NCI-H748 treated with DMSO at 0.1 percent for 48 hours (cell line): ENCODE data around the gene GIMAP5.
"Not testable (repeated sequence)": the region's sequence is repeated elsewhere in the genome, so short reads cannot be mapped to it uniquely, and the experiment has no call there.

Source experiments
- DNase-seq: peaks from one replicate; lab custom pipeline; 2025; lab: John Stamatoyannopoulos, UW

The GIMAP5 gene

GRCh38 chr7:150774131-150774530 lies 36.9 kb downstream of the GIMAP5 start:
- not testable (repeated sequence) for DNase-seq

- no peak for DNase-seq
These were observed 41.0 kb downstream of the GIMAP5 start for GRCh38 chr7:150778014-150778737.

DNA sequence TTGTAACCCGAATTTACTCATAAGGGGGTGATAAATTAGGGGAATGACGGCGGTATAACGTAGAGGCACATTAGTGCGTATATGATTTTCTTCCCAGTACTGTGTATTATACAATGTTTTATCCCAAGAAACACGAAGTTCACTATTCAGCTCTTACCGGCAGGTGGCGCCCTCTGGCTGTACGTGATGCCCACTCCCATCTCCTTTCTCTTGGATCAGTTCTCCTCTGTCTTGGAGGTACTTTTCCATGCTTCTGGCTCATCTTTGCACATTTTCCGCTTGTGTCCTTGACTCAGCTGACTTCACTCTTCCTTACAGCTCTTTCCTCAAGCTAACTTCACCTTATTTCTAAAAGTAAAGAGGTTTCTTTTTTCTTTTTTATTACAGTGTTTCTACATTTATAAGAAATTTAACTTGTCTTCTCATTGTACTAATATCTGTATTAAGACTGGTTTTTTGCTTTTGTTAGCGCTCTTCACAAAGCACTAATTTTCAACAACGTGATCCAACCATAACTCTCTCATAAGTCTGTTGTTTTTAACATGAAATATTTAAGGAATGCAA lies 41.6 kb downstream of the GIMAP5 start:
- DNase-seq, result peak; percentile 63

GRCh38 chr7:150780292-150780691 lies 43.1 kb downstream of the GIMAP5 start:
- DNase-seq, result no peak

DNA sequence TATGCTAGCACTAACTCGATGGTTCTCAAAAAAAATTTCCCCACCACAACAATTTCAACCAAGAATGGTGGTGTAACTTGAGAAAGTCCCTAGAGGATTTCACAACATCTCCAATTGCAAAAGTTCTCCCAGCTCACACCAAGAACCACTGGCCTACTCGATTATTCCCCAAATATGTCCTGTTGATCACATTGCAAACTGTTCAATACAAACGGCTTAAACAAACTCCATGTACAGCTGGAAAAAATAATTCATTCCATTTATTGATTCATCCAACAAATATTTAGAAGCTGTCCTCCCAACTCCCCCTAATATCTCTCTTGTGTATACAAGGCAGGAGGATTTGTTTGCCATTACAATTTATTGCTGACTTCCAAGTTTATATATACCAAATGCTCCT lies 43.9 kb downstream of the GIMAP5 start:
- no peak for DNase-seq

- no peak for DNase-seq
These were observed 44.7 kb downstream of the GIMAP5 start for GRCh38 chr7:150781961-150782360.

GRCh38 chr7:150784120-150784736 lies 47.0 kb downstream of the GIMAP5 start:
- DNase-seq, result no peak

DNA sequence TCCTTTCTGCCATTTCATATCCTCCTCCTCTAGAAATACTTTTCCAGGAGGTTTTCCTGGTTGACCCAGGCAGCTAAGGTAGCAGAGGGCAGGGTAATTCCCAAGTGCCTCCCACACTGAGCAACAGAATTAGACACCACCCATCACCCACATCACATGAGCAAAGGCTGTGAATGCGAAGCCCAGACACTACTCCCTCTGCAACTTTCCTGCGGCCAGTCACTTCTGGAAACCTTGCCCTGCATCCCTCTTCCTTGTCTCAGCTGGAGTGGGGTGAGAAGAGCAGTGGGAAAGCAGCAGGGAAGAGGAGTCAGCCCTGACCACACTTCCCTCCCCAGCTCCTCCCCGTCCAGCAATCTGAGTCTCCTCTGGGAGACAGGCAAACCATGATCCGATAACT lies 47.7 kb downstream of the GIMAP5 start:
- DNase-seq, result no peak

DNA sequence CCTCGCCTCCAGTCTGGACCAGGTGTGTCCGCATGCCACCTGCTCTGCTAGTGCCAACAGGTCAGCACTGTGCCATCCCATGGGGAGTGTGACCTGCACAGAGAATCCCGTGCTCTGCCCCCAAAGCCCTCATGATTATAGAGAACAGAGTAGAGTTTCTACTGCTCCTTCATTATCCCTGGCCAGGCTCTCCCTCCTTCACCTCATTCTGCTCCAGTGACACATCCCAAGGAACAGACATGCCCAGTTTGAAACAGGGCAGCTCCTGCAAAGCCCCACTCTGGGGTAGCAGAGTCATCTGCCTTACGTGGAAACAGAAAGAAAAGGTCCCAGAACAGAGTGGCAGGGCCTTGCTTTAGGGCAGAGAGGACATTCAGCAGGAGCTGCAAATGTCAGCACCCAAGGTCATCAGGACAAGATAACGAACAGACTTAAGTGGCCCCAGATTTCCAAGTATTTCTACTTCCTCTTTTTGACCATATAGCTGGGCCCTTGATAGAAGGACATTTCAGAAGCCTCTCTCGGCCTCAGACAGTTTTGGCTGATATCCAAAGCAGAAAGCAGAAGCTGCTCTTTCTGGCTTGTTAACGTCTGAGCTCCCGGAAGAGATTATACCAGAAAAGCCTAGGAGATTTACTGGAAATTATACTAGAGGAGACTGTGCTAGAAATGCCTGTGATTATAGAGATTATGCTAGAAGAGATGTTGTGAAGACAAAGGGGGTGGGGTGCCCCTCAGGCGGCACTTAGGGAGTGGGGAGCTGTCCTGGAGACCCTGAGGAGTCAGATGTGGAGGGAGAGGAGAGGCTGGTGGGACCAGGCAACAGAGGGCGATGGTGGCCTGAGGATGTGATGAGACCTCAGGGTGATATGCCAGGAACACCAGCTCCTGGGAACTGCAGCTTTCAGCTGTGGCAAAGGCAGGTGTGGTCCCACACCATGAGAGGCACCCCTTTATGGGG lies 50.4 kb downstream of the GIMAP5 start:
- no peak for DNase-seq

- no peak for DNase-seq
These were observed 51.5 kb downstream of the GIMAP5 start for GRCh38 chr7:150788474-150789269.

DNA sequence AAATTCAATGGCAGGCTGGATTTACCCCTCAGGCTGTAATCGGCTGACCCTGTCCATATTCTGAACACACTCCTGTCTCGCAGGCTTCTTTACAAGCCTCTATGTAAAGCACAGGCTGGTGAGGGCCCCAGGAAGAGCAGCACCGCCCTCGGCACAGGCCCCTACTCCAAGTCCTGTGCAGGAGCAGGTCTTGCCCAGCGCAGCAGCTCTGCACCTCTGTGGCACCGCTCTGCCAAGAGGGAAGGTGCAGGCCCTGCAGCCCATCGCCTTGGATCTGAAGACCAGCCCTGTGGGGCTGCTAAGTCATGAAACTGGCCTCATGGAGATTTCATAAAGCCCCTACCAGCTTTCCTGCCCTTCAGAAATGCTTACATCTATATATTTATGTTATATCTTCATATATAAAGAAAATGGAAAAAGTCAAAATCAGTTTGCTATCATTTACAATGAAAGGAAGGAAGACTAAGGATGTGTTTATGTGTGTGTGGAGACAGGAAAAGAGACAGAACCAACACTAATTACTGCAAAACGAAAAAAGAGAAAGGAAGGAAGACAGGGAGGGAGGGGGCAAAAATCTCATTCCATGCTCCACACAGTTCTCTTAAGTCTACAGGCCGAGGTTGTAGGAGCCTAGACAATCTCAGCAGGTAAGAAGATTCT lies 53.3 kb downstream of the GIMAP5 start:
- no peak for DNase-seq

GRCh38 chr7:150791304-150791703 lies 54.1 kb downstream of the GIMAP5 start:
- no peak for DNase-seq

- no peak for DNase-seq
These were observed 54.7 kb downstream of the GIMAP5 start for GRCh38 chr7:150791746-150792452.
